GM23338 (cell line): Measurements from ENCODE around the gene FOCAD. TPM values are rescaled to one million over a fixed set of nuclear protein-coding genes. Genes with fewer than 3 reads are reported as not detected.

ENCODE experiments used
- ATAC-seq: fragments of 200-7000 bp; cut with Tn5 transposase; 3 replicates; pipeline ENCODE4 v1.9.1; 2020
- DNase-seq: peaks from one replicate; pipeline ENCODE4 v3.0.0-alpha.2; 2015; ENCODE audit warnings: low spot score
- H2AFZ ChIP-seq: fragments of 200-600 bp; sonication (generic); 2 replicates; pipeline ENCODE4 v1.8.0; 2016; ENCODE audit warnings: antibody characterized with exemption, mild to moderate bottlenecking, moderate library complexity
- H3F3A ChIP-seq: fragments of 200-600 bp; sonication (generic); replicated peaks from 2 replicates; pipeline ENCODE4 v1.8.0; 2017; ENCODE audit warnings: antibody characterized with exemption, mixed run types, low read depth
- H3K27ac ChIP-seq: fragments of 200-600 bp; sonication (generic); 2 replicates; pipeline ENCODE4 v1.6.1; 2016; ENCODE audit warnings: low read depth
- H3K27me3 ChIP-seq: fragments of 200-600 bp; sonication (generic); 2 replicates; pipeline ENCODE4 v1.8.0; 2016; ENCODE audit warnings: mild to moderate bottlenecking, mixed run types, moderate library complexity; ENCODE audit not compliant: insufficient read depth
- H3K36me3 ChIP-seq: fragments of 200-600 bp; sonication (generic); 2 replicates; pipeline ENCODE4 v1.8.0; 2016; ENCODE audit warnings: mild to moderate bottlenecking; ENCODE audit not compliant: insufficient read depth
- H3K4me1 ChIP-seq: fragments of 200-600 bp; sonication (generic); 2 replicates; pipeline ENCODE4 v1.8.0; 2016; ENCODE audit warnings: mild to moderate bottlenecking, moderate library complexity; ENCODE audit not compliant: insufficient read depth
- H3K4me2 ChIP-seq: fragments of 200-600 bp; sonication (generic); 2 replicates; pipeline ENCODE4 v1.7.1; 2017; ENCODE audit warnings: mixed run types
- H3K4me3 ChIP-seq: fragments of 200-600 bp; sonication (generic); 2 replicates; pipeline ENCODE4 v1.6.1; 2016; ENCODE audit warnings: mixed run types
- H3K79me2 ChIP-seq: fragments of 200-600 bp; sonication (generic); replicated peaks from 2 replicates; pipeline ENCODE4 v1.8.0; 2017; ENCODE audit warnings: mild to moderate bottlenecking; ENCODE audit not compliant: insufficient read depth
- H3K9me2 ChIP-seq: fragments of 200-600 bp; sonication (generic); 2 replicates; pipeline ENCODE4 v1.8.0; 2017; ENCODE audit not compliant: insufficient read depth
- H4K20me1 ChIP-seq: fragments of 200-600 bp; sonication (generic); replicated peaks from 2 replicates; pipeline ENCODE4 v1.8.0; 2017; ENCODE audit warnings: mild to moderate bottlenecking; ENCODE audit not compliant: insufficient read depth
- H3K27ac Mint-ChIP-seq: 2 replicates; pipeline ENCODE4 v1.8.0; 2020; ENCODE audit warnings: inconsistent platforms, mild to moderate bottlenecking, moderate library complexity, mixed read lengths
- H3K27me3 Mint-ChIP-seq: 3 replicates; pipeline ENCODE4 v1.8.0; 2022; ENCODE audit warnings: low read depth, mild to moderate bottlenecking, moderate library complexity, mixed read lengths, inconsistent platforms; ENCODE audit not compliant: insufficient read depth, poor library complexity
- H3K36me3 Mint-ChIP-seq: 3 replicates; pipeline ENCODE4 v1.8.0; 2021; ENCODE audit warnings: low read depth, mild to moderate bottlenecking, inconsistent platforms, moderate library complexity, mixed read lengths
- H3K4me1 Mint-ChIP-seq: 3 replicates; pipeline ENCODE4 v1.8.0; 2020; ENCODE audit warnings: mild to moderate bottlenecking, inconsistent platforms, mixed read lengths
- H3K4me3 Mint-ChIP-seq: 3 replicates; pipeline ENCODE4 v1.8.0; 2021; ENCODE audit warnings: moderate library complexity, mild to moderate bottlenecking, inconsistent platforms, mixed read lengths
- H3K9me3 Mint-ChIP-seq: 3 replicates; pipeline ENCODE4 v1.8.0; 2020; ENCODE audit warnings: moderate library complexity, mild to moderate bottlenecking, inconsistent platforms, mixed read lengths
- CREB1 ChIP-seq: fragments of 250-450 bp; sonication (Bioruptor Pico); IDR thresholded peaks from 2 replicates; pipeline ENCODE4 v1.5.0; 2020; ENCODE audit warnings: low read depth, mild to moderate bottlenecking, moderate library complexity
- EZH2 ChIP-seq: fragments of 200-600 bp; sonication (generic); IDR thresholded peaks from one replicate; pipeline ENCODE4 v1.8.0; 2017; ENCODE audit warnings: antibody characterized with exemption, mild to moderate bottlenecking, low read depth; ENCODE audit not compliant: unreplicated experiment
- EZH2phosphoT487 ChIP-seq: fragments of 200-600 bp; sonication (generic); IDR thresholded peaks from one replicate; pipeline ENCODE4 v1.8.1; 2018; ENCODE audit warnings: antibody characterized with exemption; ENCODE audit not compliant: unreplicated experiment
- JUNB ChIP-seq: IDR thresholded peaks from one replicate; pipeline ENCODE4 v1.6.1; 2016; ENCODE audit warnings: antibody characterized with exemption; ENCODE audit not compliant: unreplicated experiment
- NANOG ChIP-seq: IDR thresholded peaks from 2 replicates; pipeline ENCODE4 v1.6.1; 2016; ENCODE audit warnings: antibody characterized with exemption, borderline replicate concordance
- POLR2AphosphoS5 ChIP-seq: IDR thresholded peaks from 2 replicates; pipeline ENCODE4 v1.6.1; 2016; ENCODE audit warnings: antibody characterized with exemption, low read depth
- STAT1 ChIP-seq: IDR thresholded peaks from one replicate; pipeline ENCODE4 v1.6.1; 2016; ENCODE audit warnings: antibody characterized with exemption; ENCODE audit not compliant: unreplicated experiment
- ZNF114 ChIP-seq: fragments of 250-450 bp; sonication (Bioruptor Pico); IDR thresholded peaks from 2 replicates; pipeline ENCODE4 v1.5.0; 2020; ENCODE audit warnings: mild to moderate bottlenecking, moderate library complexity
- polyA plus RNA-seq: library from polyadenylated mRNA; unstranded; fragments of >200 nt; fragmentation: Nextera tagmentation; extraction: Ambion mirVana; gene quantifications from 2 replicates; pipeline ENCODE4 v1.2.1, GENCODE V29; 2016
- total RNA-seq: library from RNA; depleted of rRNA; stranded (reverse); fragments of >200 nt; shearing (Covaris generic); gene quantifications from 2 replicates; pipeline ENCODE4 v1.2.3, GENCODE V29; 2014
- TF ChIP-seq, protein P1 (sequence below): IDR thresholded peaks from 2 replicates; pipeline ENCODE4 v1.6.1; 2016; ENCODE audit warnings: antibody characterized with exemption
- TF ChIP-seq, protein P2 (sequence below): IDR thresholded peaks from one replicate; pipeline ENCODE4 v1.6.1; 2018; ENCODE audit warnings: antibody characterized with exemption; ENCODE audit not compliant: unreplicated experiment

Gene FOCAD
- total and polyA plus RNA-seq, 2 experiments from 2014 or later, result 13.7 to 66.5 TPM

DNA sequence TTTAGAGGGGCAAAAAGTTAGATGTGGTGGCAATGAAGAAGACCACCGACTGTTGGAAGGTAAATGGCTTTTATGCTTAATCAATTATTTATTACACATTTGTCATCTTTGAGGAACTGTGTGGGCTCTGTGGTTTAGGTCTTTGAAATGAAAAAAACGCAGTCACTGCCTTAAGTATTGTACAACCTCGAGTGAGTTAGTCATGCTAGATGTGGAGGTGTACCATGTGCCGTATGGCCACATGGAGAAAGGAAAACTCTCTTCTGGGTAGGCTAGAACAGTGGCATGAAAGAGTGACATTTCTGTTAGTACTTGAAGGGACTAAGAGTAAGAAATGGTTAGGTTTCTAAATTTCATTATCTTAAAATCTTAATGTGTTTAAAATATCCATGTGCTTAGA is 181.3 kb downstream of the FOCAD start (continued):
- TF ChIP-seq NANOG, result no peak

DNA sequence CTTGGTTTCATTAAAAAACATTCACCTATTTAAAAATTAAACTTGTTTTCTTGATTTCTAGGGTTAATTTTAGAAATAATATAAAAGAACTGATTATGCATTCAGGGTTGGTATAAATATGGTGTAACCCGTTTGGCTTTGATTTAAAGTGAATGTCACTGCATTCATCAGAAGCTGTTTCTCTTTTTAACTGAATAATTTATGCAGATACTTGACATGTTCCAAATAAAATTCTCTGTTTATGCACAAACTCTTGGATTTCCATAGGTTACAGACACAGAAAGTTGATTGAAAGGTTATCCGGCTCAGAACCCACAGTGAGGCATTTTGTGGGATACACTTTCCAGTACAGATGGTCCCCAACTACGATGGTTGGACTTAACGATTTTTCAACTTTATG is 186.1 kb downstream of the FOCAD start:
- H3K4me3 ChIP-seq, result no peak overlapping the region
- H3K79me2 ChIP-seq, result no peaks in the 10 kb centered on the region
- Mint-ChIP-seq H3K27ac (no peak overlapping the region), H3K4me3 (no peak overlapping the region), H3K36me3 (no peaks in the 10 kb centered on the region), H3K4me1 (peaks cover 39% of the 10 kb centered on the region), H3K9me3 (no peaks in the 10 kb centered on the region), H3K27me3 (peaks cover 4% of the 10 kb centered on the region)
- H3K36me3 ChIP-seq, result no peaks in the 10 kb centered on the region
- ATAC-seq (no peak), DNase-seq (no peak)
- no peaks in the 10 kb centered on the region for H4K20me1 ChIP-seq
- H3K27ac ChIP-seq, result no peak overlapping the region
- no peaks in the 10 kb centered on the region for H3F3A ChIP-seq
- H2AFZ ChIP-seq, result no peak overlapping the region
- H3K4me1 ChIP-seq, result peaks cover 18% of the 10 kb centered on the region
- no peak overlapping the region for H3K4me2 ChIP-seq
- TF ChIP-seq EZH2phosphoT487, result no peak
- TF ChIP-seq POLR2AphosphoS5, result no peak
- TF ChIP-seq EZH2, result no peak
- TF ChIP-seq, protein P1, sequence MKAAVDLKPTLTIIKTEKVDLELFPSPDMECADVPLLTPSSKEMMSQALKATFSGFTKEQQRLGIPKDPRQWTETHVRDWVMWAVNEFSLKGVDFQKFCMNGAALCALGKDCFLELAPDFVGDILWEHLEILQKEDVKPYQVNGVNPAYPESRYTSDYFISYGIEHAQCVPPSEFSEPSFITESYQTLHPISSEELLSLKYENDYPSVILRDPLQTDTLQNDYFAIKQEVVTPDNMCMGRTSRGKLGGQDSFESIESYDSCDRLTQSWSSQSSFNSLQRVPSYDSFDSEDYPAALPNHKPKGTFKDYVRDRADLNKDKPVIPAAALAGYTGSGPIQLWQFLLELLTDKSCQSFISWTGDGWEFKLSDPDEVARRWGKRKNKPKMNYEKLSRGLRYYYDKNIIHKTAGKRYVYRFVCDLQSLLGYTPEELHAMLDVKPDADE, result no peak
- no peak for TF ChIP-seq STAT1
- TF ChIP-seq, protein P2, sequence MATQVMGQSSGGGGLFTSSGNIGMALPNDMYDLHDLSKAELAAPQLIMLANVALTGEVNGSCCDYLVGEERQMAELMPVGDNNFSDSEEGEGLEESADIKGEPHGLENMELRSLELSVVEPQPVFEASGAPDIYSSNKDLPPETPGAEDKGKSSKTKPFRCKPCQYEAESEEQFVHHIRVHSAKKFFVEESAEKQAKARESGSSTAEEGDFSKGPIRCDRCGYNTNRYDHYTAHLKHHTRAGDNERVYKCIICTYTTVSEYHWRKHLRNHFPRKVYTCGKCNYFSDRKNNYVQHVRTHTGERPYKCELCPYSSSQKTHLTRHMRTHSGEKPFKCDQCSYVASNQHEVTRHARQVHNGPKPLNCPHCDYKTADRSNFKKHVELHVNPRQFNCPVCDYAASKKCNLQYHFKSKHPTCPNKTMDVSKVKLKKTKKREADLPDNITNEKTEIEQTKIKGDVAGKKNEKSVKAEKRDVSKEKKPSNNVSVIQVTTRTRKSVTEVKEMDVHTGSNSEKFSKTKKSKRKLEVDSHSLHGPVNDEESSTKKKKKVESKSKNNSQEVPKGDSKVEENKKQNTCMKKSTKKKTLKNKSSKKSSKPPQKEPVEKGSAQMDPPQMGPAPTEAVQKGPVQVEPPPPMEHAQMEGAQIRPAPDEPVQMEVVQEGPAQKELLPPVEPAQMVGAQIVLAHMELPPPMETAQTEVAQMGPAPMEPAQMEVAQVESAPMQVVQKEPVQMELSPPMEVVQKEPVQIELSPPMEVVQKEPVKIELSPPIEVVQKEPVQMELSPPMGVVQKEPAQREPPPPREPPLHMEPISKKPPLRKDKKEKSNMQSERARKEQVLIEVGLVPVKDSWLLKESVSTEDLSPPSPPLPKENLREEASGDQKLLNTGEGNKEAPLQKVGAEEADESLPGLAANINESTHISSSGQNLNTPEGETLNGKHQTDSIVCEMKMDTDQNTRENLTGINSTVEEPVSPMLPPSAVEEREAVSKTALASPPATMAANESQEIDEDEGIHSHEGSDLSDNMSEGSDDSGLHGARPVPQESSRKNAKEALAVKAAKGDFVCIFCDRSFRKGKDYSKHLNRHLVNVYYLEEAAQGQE, result no peak
- TF ChIP-seq JUNB, result no peak
- TF ChIP-seq ZNF114 (CRISPR knock-in tag), result no peak
- TF ChIP-seq CREB1 (CRISPR knock-in tag), result no peak
- no peaks in the 10 kb centered on the region for H3K27me3 ChIP-seq
- no peaks in the 10 kb centered on the region for H3K9me2 ChIP-seq
